Kidney tubule cell (primary cell): ENCODE results near the gene DDAH1.
A peak's percentile ranks its signal among the peaks of the same experiment; 100 is the strongest.

Source experiments
- DNase-seq: peaks from one replicate; pipeline ENCODE4 v3.0.0-alpha.2; 2018; ENCODE audit warnings: low spot score

The DDAH1 gene

GRCh38 chr1:85393490-85393889 lies 71.5 kb downstream of the DDAH1 start:
- DNase-seq: no peak

DNA sequence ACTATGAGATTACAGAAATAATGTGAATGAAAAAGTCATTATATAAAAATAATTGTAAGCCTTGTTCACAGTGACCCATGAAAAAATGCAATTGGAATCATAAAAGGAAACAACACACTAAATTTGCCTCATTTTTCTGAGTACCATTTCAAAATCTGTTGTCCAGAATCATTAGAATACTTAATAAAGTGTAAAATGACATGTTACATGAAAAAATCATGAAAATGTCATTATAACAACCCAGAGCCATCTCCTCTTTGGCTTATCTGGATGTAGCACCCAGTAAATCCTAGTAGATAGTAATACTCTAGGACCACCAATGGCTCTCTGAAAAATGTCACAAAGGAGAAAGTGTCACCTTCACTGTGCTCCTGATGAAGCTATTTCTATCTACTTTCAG lies 76.5 kb downstream of the DDAH1 start:
- DNase-seq: no peak

DNA sequence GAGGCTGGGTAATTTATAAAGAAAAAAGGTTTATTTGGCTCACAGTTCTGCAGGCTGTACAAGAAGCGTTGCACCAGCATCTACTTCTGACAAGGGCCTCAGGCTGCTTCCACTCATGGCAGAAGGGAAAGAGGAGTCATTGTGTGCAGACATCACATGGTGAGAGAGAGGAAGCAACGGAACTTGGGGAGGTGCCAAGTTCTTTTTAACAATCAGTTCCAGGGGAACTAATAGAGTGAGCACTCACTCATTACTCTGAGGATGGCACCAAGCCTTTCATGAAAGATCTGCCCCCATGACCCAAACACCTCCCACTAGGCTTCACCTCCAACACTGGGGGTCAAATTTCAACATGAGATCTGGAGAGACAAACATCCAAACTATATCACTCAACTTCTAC lies 77.2 kb downstream of the DDAH1 start:
- DNase-seq: no peak

DNA sequence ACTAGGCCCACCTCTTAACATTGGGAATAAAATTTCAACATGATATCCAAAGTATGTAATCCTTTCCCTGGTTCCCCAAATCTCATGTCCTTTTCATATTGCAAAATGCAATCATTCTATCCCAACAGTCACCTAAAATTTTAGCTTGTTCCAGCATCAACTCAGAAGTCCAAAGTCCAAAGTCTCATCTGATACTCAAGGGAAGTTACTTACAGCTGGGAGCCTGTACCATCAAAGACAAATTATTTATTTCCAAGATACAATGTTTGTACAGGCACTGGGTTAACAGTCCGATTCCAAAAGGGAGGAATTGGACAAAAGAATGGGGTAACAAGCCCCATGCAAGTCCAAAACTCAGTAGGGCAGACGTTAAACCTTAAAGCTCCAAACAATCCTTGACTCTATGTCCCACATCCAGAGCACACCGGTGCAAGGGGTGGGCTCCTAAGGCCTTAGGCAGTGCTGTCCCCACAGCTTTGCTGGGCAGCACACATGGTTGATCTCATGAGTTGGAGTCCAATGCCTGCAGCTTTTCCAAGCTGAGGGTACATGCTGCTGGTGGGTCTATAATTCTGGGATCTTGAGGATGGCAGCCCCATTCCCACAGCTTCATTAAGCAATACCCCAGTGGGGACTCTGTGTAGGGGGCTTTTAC lies 78.8 kb downstream of the DDAH1 start:
- DNase-seq: no peak

GRCh38 chr1:85379203-85380136 lies 85.5 kb downstream of the DDAH1 start:
- DNase-seq: no peak

DNA sequence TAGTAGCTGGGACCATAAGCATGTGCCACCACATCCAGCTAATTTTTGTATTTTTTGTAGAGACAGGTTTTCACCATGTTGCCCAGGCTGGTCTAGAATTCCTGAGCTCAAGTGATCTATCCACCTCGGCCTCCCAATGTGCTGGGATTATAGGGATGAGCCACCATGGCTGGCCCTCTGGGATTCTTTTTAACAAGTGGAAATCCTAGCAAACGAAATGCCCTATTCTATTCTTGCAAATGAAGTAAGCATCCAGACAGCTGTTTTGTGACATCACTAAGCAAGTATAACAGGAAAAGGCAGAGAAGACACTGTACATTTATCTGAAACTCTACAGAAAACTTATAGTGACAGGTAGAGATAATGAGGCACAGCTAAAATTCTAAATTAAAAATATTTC lies 86.4 kb downstream of the DDAH1 start:
- DNase-seq: no peak

- no peak for DNase-seq
Observed at GRCh38 chr1:85376356-85376755, 88.6 kb downstream of the DDAH1 start.

- DNase-seq: peak; percentile 42
Observed at GRCh38 chr1:85375493-85375892, 89.5 kb downstream of the DDAH1 start.

DNA sequence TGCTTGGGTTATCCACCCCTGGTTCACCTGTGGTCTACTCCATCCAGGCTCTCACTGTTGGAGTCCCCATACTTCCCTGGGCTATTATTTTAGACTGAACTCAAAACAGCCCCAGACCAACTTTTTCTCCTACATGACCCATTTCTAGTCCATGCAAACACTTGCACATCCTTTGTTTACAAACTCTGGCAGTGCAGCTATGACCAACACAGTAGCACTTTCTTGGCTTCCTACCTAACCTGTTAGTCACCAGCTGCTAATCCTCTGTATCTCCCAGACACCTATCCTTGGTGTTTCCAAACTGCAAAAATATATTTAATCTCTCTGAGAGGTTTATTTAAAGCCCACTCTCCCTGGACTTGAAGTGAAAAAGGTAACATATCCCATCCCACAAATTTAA lies 90.8 kb downstream of the DDAH1 start:
- peak; percentile 84 for DNase-seq

DNA sequence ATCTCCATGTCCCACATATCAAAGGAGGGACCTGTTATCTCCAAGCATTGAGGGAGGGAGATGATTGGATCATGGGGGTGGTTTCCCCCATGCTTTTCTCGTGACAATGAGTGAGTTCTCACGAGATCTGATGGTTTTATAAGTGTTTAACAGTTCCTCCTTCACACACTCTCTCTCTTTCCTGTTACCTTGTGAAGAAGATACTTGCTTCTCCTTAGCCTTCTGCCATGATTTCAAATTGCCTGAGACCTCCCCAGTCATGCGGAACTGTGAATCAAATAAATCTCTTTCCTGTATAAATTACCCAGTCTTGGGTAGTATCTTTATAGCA lies 91.6 kb downstream of the DDAH1 start:
- DNase-seq: peak; percentile 45

DNA sequence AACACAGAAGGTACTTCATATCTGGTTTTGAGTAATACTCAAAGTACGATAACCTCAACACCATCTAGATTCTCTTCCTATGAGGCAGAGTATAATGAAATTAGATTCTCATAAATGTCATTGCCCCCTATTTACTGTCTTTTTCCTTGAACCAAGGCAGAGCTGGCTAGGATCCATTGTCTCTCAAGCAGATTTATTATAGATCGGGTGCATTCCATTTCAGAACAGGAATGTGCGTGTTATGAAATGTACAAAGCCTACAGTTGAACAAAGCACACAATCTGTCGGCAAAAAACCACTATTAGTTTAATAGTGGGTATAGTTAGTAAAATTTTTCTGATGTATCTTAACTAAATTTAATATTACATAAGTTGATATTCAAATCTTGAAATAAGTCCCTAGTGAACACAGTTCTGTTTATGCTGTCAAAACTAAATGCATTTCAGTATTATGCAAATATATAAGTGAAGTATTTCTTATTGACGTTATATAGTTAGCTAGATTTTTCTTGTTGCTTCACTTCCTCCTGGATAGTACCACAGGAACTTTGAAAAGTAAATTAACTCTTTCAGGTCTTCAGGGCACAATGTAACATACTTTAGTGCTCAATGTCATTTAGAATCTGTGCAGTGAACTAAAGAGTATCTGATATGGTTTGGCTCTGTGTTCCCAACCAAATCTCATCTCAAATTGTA lies 92.1 kb downstream of the DDAH1 start:
- DNase-seq: peak; percentile 26

DNA sequence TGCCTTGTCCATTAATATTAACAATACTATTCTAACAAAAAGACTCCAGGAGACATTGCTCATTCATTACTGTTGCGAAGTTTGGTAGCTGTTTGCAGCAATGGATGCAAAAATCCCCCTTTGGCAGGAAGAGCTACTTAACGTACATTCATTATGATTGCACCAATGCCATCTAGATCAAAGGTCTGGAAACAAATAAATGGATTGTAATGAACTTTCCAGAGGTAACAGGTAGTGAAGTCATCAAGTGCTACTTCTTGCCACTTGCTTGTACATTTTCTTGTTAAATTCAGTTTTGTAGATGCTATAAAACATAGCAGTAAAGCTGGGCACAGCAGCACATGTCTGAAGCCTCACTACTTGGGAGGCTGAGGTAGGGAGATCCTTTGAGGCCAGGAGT lies 93.9 kb downstream of the DDAH1 start:
- peak; percentile 28 for DNase-seq

DNA sequence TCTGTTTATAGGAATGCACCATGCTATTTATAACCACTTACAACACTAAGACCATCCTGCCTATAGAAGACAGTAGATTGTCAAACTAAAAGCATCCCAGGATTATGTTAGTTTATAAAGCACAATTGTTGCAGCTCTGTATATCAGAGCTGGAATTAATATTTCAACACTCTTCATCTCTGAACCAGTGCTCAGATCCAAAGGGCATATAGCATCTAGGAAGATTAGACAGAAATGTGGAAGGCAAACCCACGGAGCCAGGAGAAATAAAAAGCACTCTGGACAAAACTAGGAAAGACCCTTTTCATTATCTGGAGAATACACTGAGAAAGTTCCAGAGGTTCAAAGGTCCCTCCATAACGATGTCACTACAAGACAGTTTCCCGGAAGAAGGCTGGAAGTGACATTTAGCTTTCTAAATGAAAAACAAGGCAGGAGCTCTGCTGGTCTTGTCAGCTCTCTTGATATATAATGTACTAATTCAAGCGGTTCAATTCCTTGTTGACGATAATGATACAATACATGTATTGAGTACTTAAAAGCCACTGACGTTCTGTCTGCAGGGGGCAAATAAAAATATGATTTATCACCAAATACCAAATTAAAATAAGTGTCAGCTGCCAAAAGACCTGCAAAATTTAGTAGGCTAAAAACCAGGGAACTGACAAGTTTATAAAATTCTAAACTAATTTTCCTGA lies 96.7 kb downstream of the DDAH1 start:
- no peak for DNase-seq

- peak; percentile 63 for DNase-seq
Observed at GRCh38 chr1:85366391-85367170, 98.4 kb downstream of the DDAH1 start.

- no peak for DNase-seq
Observed at GRCh38 chr1:85365851-85366250, 99.1 kb downstream of the DDAH1 start.

- DNase-seq: peak; percentile 75
Observed at GRCh38 chr1:85363521-85363920, 101.4 kb downstream of the DDAH1 start.

- no peak for DNase-seq
Observed at GRCh38 chr1:85363092-85363491, 101.9 kb downstream of the DDAH1 start.

DNA sequence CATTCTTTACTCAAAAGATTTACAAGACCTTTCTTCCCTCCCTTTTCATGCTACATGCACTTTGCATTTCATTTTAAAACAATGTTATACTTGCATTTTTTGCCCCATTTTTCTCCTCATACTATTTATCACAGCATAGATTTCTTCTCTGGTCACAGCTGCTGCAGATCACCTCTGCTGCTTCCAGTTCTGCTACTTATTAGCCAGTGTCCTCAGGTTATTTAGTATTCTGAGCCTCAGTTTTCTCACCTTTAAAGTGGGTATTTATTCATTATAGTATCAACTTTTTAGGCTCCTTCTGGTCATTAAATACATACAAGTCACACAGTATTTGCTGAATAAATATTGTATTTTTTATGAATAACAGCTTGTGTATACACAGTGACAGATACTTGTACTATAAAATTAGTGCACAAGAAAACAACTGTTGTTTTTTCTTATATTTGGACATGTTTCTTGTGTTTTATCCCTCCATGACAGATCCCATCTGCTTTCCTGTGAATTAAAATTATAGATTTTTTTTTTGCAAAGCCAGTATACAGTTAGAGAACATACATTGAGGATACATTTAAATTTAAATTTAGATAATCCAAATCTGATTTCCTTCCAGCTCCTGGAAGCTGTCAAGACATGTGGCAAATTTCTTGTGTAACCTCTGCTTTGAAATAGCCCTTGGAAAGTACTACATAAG lies 103.2 kb downstream of the DDAH1 start:
- DNase-seq: no peak

GRCh38 chr1:85360730-85361493 lies 104.0 kb downstream of the DDAH1 start:
- DNase-seq: peak; percentile 83
